ENCODE results near the gene HOMER1.

GRCh38 chr5:79516986-79517385 lies 3.1 kb upstream of the HOMER1 start:
- TF ChIP-seq, protein P1, sequence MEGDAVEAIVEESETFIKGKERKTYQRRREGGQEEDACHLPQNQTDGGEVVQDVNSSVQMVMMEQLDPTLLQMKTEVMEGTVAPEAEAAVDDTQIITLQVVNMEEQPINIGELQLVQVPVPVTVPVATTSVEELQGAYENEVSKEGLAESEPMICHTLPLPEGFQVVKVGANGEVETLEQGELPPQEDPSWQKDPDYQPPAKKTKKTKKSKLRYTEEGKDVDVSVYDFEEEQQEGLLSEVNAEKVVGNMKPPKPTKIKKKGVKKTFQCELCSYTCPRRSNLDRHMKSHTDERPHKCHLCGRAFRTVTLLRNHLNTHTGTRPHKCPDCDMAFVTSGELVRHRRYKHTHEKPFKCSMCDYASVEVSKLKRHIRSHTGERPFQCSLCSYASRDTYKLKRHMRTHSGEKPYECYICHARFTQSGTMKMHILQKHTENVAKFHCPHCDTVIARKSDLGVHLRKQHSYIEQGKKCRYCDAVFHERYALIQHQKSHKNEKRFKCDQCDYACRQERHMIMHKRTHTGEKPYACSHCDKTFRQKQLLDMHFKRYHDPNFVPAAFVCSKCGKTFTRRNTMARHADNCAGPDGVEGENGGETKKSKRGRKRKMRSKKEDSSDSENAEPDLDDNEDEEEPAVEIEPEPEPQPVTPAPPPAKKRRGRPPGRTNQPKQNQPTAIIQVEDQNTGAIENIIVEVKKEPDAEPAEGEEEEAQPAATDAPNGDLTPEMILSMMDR (conservative IDR thresholded peaks at IDR 0.05; ENCODE audit: low read depth, low read length), result no peak
- TF ChIP-seq EZH2phosphoT487 (IDR thresholded peaks at IDR 0.05; ENCODE audit: borderline replicate concordance, low read length), result no peak
